ENCODE measurements around the gene RPRM.

RPRM gene

DNA sequence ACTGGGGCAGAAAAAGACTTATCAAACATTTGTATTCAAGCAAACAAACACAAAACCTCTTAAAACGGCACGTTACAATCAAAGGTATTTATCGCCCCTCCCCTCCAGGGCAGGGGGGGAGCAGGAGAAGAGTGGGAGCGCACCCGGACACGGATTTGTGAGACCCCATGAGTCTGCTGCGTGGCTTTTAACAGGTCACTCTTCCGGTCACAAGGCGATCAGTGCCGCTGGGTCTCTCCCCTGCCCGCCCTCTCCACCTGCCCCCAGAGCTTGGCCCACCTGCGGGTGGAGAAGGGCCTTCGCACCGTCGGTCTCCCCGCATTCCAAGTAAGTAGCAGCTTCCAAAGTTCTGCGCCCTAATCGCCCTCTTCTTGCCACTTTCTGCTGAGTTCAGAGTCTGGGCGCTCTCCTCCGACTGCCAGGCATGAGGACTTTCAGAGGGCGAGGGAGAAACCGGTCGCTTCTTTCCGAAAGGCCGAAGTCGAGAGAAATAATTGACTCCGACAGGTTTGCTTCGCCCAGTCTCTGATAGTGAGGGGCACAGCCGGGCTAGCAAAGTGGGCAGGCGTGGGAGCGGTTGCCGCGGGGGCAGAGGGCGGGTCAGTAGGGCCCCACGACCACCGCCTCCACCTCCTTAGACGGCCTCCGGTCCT lies 800 bp downstream of the RPRM start:
- peak overlapping the region; percentile 83 for H3K4me3 ChIP-seq (ENCODE audit: low read length)
- peaks cover 9% of the 10 kb centered on the region for H3K27me3 ChIP-seq (ENCODE audit: control insufficient read depth, insufficient read depth, low read length)
- no peaks in the 10 kb centered on the region for H3K36me3 ChIP-seq (ENCODE audit: control insufficient read depth, insufficient read depth, low read length)
- H3K27ac ChIP-seq (ENCODE audit: low read depth, low read length), result peak overlapping the region; percentile 55
- peaks cover 4% of the 10 kb centered on the region for H3K4me1 ChIP-seq (ENCODE audit: control insufficient read depth, insufficient read depth, low read length)
- H3K9ac ChIP-seq (ENCODE audit: low read length), result no peak overlapping the region

DNA sequence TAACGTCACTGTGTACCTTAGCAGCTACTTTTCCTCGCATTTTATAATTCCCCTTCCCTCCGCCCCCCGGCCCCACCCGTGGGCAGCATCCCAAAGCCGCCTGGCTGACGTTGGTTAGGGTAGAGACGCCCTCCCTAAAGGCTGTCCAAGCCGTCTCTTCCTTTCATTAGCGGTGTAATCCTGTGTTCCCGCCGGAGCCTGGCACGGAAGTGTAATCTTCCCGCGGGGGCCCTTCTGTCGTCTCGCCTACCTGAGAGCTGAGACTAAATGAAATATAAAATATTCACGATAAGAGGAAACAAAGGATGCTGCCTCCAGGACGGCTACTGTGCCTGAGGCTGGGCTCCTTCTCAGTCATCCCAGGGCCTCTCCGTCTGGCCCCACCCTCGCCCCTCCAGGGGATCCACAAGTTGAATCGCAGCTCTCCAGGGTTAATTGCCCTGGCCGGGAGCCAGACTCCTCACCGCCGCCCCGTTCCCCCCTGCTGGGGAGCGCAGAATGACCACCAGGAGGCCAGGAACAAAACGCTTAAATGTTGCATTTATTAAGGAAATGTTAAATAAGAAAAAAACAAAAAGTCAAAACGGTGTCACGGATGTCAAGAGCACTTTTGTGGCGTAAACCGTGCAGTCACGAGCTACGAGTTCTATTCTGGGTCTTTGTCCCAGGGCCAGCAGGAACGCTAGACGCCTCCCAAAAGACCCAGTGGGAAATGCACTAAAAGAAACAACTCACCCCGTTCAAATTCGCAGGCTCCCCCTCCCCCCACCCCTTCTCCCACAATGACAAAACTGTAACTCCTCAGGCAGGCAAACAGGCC lies 1.5 kb downstream of the RPRM start:
- Histone ChIP-seq H3K27ac (ENCODE audit: low read depth, low read length) (no peak overlapping the region), H3K9ac (ENCODE audit: low read length) (no peak overlapping the region), H3K4me1 (ENCODE audit: control insufficient read depth, insufficient read depth, low read length) (peaks cover 4% of the 10 kb centered on the region), H3K27me3 (ENCODE audit: control insufficient read depth, insufficient read depth, low read length) (peaks cover 9% of the 10 kb centered on the region), H3K4me3 (ENCODE audit: low read length) (peak overlapping the region; percentile 83), H3K36me3 (ENCODE audit: control insufficient read depth, insufficient read depth, low read length) (no peaks in the 10 kb centered on the region)

DNA sequence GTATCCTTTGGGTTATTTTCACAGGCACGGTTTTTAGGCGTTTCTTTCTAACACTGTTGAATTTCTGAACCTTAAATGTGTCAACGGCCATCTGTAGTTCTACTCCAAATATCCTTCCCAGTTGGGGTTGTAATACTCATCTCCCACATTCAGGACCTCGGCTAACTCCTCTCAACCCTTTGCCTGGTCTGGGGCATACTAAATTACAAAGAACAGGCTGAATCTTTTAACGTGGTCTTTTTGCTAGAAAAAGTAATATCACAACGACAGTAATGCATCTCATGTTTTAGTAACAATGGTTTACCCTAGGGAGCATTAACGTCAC lies 2.1 kb downstream of the RPRM start:
- Histone ChIP-seq H3K9ac (ENCODE audit: low read length) (no peak overlapping the region), H3K4me1 (ENCODE audit: control insufficient read depth, insufficient read depth, low read length) (peaks cover 4% of the 10 kb centered on the region), H3K27me3 (ENCODE audit: control insufficient read depth, insufficient read depth, low read length) (peaks cover 9% of the 10 kb centered on the region), H3K36me3 (ENCODE audit: control insufficient read depth, insufficient read depth, low read length) (no peaks in the 10 kb centered on the region), H3K4me3 (ENCODE audit: low read length) (no peak overlapping the region), H3K27ac (ENCODE audit: low read depth, low read length) (no peak overlapping the region)

DNA sequence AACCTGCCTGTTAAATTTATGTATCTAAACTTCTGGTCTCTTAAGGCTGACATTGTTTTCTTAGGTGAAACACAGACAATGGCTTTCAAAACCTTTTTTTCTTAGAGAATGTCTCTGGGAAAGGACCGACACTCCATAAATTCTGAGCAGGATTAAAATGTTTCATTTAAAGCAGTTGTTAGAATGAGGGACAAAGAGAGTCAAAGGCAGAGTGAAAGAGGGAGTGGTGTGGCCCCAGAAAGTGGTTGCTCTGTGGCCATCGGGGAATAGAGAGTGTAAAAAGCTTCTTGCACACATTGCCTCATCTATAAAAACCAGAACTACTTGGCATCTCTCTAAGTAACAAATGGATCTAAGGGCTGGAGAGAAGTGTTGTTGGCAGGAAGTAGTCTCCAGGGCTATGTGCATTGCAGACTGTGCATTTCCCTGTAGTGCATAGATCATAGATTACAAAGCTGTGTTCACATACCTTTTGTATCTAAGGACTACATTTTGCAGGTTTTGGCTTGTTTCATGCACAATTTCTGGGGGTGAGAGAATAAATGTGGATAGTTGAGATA lies 3.6 kb downstream of the RPRM start:
- Histone ChIP-seq H3K27me3 (ENCODE audit: control insufficient read depth, insufficient read depth, low read length) (peaks cover 9% of the 10 kb centered on the region), H3K27ac (ENCODE audit: low read depth, low read length) (no peak overlapping the region), H3K36me3 (ENCODE audit: control insufficient read depth, insufficient read depth, low read length) (no peaks in the 10 kb centered on the region), H3K4me3 (ENCODE audit: low read length) (no peak overlapping the region), H3K4me1 (ENCODE audit: control insufficient read depth, insufficient read depth, low read length) (peaks cover 4% of the 10 kb centered on the region), H3K9ac (ENCODE audit: low read length) (no peak overlapping the region)

- H3K4me3 ChIP-seq (ENCODE audit: low read length), result no peak overlapping the region
- peaks cover 9% of the 10 kb centered on the region for H3K27me3 ChIP-seq (ENCODE audit: control insufficient read depth, insufficient read depth, low read length)
- no peak overlapping the region for H3K27ac ChIP-seq (ENCODE audit: low read depth, low read length)
- no peaks in the 10 kb centered on the region for H3K36me3 ChIP-seq (ENCODE audit: control insufficient read depth, insufficient read depth, low read length)
- no peak overlapping the region for H3K9ac ChIP-seq (ENCODE audit: low read length)
- H3K4me1 ChIP-seq (ENCODE audit: control insufficient read depth, insufficient read depth, low read length), result peaks cover 4% of the 10 kb centered on the region
These were observed 4.2 kb downstream of the RPRM start for GRCh38 chr2:153474407-153474806.

GRCh38 chr2:153470867-153471266 lies 7.7 kb downstream of the RPRM start:
- Histone ChIP-seq H3K4me1 (ENCODE audit: control insufficient read depth, insufficient read depth, low read length) (no peaks in the 10 kb centered on the region), H3K9ac (ENCODE audit: low read length) (no peak overlapping the region), H3K4me3 (ENCODE audit: low read length) (no peak overlapping the region), H3K36me3 (ENCODE audit: control insufficient read depth, insufficient read depth, low read length) (no peaks in the 10 kb centered on the region), H3K27ac (ENCODE audit: low read depth, low read length) (no peak overlapping the region), H3K27me3 (ENCODE audit: control insufficient read depth, insufficient read depth, low read length) (no peaks in the 10 kb centered on the region)

GRCh38 chr2:153464395-153464794 lies 14.2 kb downstream of the RPRM start:
- no peak overlapping the region for H3K9ac ChIP-seq (ENCODE audit: low read length)
- no peaks in the 10 kb centered on the region for H3K36me3 ChIP-seq (ENCODE audit: control insufficient read depth, insufficient read depth, low read length)
- H3K27ac ChIP-seq (ENCODE audit: low read depth, low read length), result no peak overlapping the region
- no peaks in the 10 kb centered on the region for H3K27me3 ChIP-seq (ENCODE audit: control insufficient read depth, insufficient read depth, low read length)
- no peaks in the 10 kb centered on the region for H3K4me1 ChIP-seq (ENCODE audit: control insufficient read depth, insufficient read depth, low read length)
- no peak overlapping the region for H3K4me3 ChIP-seq (ENCODE audit: low read length)

DNA sequence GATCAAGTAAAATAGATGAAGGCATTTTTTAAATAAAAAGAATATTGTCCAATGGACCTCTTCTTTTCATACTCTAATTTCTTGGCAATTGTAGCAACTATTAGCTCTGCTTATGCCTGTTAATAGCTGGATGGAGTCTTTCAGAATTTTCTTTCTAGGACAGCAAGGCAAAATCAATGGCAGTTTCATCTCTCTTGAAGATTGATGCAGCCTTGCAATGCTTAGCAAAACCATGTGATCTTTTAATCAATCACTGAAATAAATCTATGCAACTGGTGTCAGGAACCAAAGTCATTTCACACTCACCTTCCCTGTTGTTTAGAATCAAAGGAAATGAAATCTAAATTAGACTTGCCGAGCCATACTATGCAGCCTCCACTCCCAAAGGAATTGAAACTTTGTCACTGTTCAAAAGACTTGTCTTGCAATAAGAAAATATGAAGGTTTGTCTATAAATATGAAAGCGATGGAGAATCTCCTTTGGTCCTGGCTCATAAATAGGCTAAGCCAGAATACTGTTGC lies 16.2 kb downstream of the RPRM start:
- Histone ChIP-seq H3K9ac (ENCODE audit: low read length) (no peak overlapping the region), H3K27ac (ENCODE audit: low read depth, low read length) (no peak overlapping the region), H3K36me3 (ENCODE audit: control insufficient read depth, insufficient read depth, low read length) (no peaks in the 10 kb centered on the region), H3K4me1 (ENCODE audit: control insufficient read depth, insufficient read depth, low read length) (no peaks in the 10 kb centered on the region), H3K27me3 (ENCODE audit: control insufficient read depth, insufficient read depth, low read length) (no peaks in the 10 kb centered on the region), H3K4me3 (ENCODE audit: low read length) (no peak overlapping the region)

DNA sequence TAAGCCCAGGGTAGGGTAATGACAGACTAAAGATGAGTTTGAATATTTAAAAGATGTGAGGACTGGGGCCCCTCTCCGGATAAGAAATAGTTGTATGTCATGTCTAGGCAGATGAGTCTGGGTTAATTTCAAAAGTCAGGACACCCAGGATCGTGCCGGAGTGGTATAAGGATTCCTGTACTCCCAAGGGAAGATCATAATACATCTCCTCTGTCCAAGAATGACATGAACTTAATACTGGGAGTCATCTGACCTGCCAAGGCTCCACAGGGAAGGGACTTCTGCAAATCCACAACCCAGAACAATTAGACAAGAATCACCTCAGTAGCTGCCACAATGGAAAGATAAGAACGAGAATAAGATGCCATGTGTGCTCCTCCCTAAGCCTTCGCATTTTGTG lies 17.1 kb downstream of the RPRM start:
- no peak overlapping the region for H3K9ac ChIP-seq (ENCODE audit: low read length)
- no peak overlapping the region for H3K4me3 ChIP-seq (ENCODE audit: low read length)
- H3K4me1 ChIP-seq (ENCODE audit: control insufficient read depth, insufficient read depth, low read length), result no peaks in the 10 kb centered on the region
- H3K36me3 ChIP-seq (ENCODE audit: control insufficient read depth, insufficient read depth, low read length), result no peaks in the 10 kb centered on the region
- no peaks in the 10 kb centered on the region for H3K27me3 ChIP-seq (ENCODE audit: control insufficient read depth, insufficient read depth, low read length)
- H3K27ac ChIP-seq (ENCODE audit: low read depth, low read length), result no peak overlapping the region

DNA sequence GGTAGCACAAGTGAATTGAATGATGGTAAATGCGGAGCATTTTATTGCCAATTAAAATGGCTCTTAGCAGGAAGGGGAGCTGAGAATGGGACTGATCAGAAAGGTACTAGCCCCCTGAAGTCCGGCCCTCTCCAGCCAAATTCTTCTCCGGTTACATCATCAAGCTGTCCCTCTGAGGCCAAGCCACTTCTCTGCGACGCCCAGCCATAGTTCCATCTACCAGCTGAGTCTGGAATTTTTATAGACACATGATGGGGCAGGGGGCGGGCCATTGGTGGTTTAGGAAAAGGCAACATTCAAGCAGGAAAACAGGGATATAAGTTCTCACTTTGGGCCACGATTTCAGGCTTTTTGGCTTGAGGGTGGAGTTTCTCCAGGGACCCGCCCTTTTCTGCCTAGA lies 22.7 kb downstream of the RPRM start:
- no peaks in the 10 kb centered on the region for H3K4me1 ChIP-seq (ENCODE audit: control insufficient read depth, insufficient read depth, low read length)
- no peak overlapping the region for H3K4me3 ChIP-seq (ENCODE audit: low read length)
- no peaks in the 10 kb centered on the region for H3K36me3 ChIP-seq (ENCODE audit: control insufficient read depth, insufficient read depth, low read length)
- H3K27me3 ChIP-seq (ENCODE audit: control insufficient read depth, insufficient read depth, low read length), result no peaks in the 10 kb centered on the region
- H3K9ac ChIP-seq (ENCODE audit: low read length), result no peak overlapping the region
- no peak overlapping the region for H3K27ac ChIP-seq (ENCODE audit: low read depth, low read length)

DNA sequence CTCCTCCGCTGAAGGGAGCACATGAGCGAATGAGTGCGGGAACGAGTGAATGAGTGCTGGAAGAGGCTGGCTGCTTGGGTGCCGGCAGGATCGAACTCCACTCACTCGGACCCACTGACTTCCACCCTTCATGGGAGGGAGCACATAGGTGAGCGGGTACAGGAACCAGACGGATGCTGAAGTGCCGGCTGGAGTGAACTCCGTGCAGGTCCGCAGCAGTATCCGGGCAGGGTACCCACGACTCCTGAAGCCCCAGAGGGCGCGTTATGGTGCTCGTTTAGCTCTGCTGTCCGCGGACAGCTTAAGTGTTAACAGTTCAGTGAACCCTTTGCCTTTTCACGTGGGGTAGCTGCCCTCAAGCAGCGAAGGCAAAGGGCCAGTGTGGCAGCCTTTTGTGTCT lies 23.2 kb downstream of the RPRM start:
- H3K27ac ChIP-seq (ENCODE audit: low read depth, low read length), result no peak overlapping the region
- H3K4me1 ChIP-seq (ENCODE audit: control insufficient read depth, insufficient read depth, low read length), result no peaks in the 10 kb centered on the region
- H3K9ac ChIP-seq (ENCODE audit: low read length), result no peak overlapping the region
- no peaks in the 10 kb centered on the region for H3K36me3 ChIP-seq (ENCODE audit: control insufficient read depth, insufficient read depth, low read length)
- no peak overlapping the region for H3K4me3 ChIP-seq (ENCODE audit: low read length)
- H3K27me3 ChIP-seq (ENCODE audit: control insufficient read depth, insufficient read depth, low read length), result no peaks in the 10 kb centered on the region

DNA sequence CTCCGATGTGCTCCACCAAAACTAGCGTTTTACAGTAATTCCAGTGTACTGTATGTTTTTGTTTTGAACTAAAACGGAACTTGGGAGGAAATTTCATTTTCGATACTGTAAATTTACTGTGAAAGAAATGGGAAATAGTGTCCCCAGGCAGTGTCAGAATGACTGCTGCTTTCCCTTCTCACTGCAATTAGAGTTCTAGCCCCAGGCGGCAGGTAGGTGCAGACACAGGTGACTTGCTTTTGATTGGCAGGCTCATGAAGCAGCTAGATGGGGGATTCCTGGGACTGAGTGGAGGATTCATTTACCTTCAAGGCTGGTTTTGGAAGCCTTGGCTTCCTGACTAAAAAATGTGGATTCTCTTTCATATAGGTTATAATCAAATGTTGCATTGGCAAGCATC lies 27.0 kb downstream of the RPRM start:
- Histone ChIP-seq H3K36me3 (ENCODE audit: control insufficient read depth, insufficient read depth, low read length) (no peaks in the 10 kb centered on the region), H3K4me3 (ENCODE audit: low read length) (no peak overlapping the region), H3K27me3 (ENCODE audit: control insufficient read depth, insufficient read depth, low read length) (no peaks in the 10 kb centered on the region), H3K27ac (ENCODE audit: low read depth, low read length) (no peak overlapping the region), H3K4me1 (ENCODE audit: control insufficient read depth, insufficient read depth, low read length) (no peaks in the 10 kb centered on the region), H3K9ac (ENCODE audit: low read length) (no peak overlapping the region)
